HFFc6 (cell line): ENCODE results near the gene FBXO21. TPM values are rescaled to one million over a fixed set of nuclear protein-coding genes. Genes with fewer than 3 reads are reported as not detected.
"Not testable (repeated sequence)": the region's sequence is repeated elsewhere in the genome, so short reads cannot be mapped to it uniquely, and the experiment has no call there.

Experiments
- DNase-seq: peaks from one replicate; pipeline ENCODE4 v3.0.0-alpha.2; 2018
- H3K27ac Mint-ChIP-seq: 2 replicates; pipeline ENCODE4 v1.8.0; 2020; ENCODE audit warnings: mild to moderate bottlenecking, mixed read lengths
- H3K27me3 Mint-ChIP-seq: 2 replicates; pipeline ENCODE4 v1.8.0; 2021; ENCODE audit warnings: mild to moderate bottlenecking, moderate library complexity, mixed read lengths; ENCODE audit not compliant: insufficient read depth
- H3K36me3 Mint-ChIP-seq: 2 replicates; pipeline ENCODE4 v1.8.0; 2021; ENCODE audit warnings: low read depth, mixed read lengths
- H3K4me1 Mint-ChIP-seq: 2 replicates; pipeline ENCODE4 v1.8.0; 2020; ENCODE audit warnings: low read depth, mixed read lengths
- H3K4me3 Mint-ChIP-seq: 2 replicates; pipeline ENCODE4 v1.8.0; 2020; ENCODE audit warnings: mild to moderate bottlenecking, moderate library complexity, mixed read lengths
- H3K9me3 Mint-ChIP-seq: 2 replicates; pipeline ENCODE4 v1.8.0; 2020; ENCODE audit warnings: mild to moderate bottlenecking, mixed read lengths
- total RNA-seq, 6 experiments: library from RNA; stranded (reverse); fragmentation: NEBNext Ultra II Directional; extraction: Animal tissue kit (Norgen Biotek cat#: 25700); gene quantifications; 2 replicates in 1 of 6; 3 replicates in 5 of 6; pipeline ENCODE4 v1.2.3, GENCODE V29; 2021
- TF ChIP-seq, protein P1 (sequence below): fragments of 200-600 bp; sonication (generic); IDR thresholded peaks from 2 replicates; pipeline ENCODE4 v1.5.0; 2021; ENCODE audit warnings: antibody characterized with exemption, mild to moderate bottlenecking

FBXO21 gene
- total RNA-seq, 6 experiments from 2014 or later = 26.2 to 35.3 (median 32.3) TPM

DNA sequence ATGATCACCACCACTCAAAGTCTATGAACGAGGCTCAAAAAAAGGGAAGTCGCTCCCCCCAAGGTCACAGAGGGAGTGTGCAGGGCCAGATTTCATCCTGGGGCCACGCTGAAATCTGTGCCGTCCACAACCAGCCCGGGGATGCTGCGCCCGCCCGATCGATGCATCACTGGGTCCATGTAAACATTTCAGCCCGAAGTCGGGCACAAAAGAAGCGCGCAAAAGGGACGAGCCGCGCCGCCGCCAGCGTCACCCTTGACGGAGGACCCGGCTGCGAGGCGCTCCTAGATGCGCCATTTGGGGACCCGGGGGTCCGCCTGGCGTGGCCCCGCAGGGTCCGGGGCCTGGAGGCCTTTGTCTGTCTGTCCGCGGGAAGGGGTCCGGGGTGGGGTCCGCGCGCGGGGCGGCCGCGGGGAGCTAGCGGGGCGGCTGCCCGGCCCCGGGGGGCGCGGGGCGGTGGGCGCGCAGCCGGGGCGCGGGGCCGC lies 503 bp downstream of the FBXO21 start:
- peak overlapping the region; percentile 89 for H3K4me3 Mint-ChIP-seq

DNA sequence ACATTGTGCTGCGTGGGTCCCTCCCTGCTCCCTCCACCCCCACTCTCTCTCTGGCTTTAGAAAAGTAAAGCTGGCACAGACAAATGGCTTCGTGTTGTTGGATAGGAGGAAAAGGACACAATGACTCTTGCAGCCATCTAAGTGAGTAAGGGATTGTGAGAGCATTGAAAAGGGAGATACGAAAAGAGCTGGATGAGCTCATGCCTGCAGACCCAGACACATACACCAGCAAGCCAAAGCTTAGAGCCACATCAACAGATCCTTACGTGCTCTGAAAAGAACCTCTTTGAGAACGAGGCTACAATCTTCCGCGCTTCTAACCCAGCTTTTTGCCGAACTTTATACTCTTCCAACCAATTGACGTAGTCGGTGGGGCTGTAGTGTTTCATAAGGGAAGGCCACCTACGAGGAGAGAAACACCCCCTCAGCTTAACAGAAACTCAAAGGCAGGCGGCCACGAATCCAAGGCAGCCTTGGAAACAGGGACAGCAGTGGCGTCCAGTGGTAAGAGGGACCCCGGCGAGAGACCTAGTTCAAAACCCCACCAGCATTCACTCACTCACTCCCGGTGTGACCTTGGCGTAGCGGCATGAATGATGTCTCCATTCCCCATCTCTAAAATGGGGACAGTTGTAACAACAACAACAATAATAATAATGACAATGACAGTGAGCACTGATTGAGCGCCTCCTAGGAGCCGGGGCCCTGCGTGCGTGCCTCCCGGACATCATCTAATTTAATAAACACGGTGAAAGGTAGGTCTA lies 1.1 kb downstream of the FBXO21 start:
- H3K27me3 Mint-ChIP-seq = peaks cover 4% of the 10 kb centered on the region
- peak overlapping the region; percentile 89 for H3K4me3 Mint-ChIP-seq
- H3K4me1 Mint-ChIP-seq = peaks cover 21% of the 10 kb centered on the region
- no peaks in the 10 kb centered on the region for H3K9me3 Mint-ChIP-seq
- peak; percentile 36 for DNase-seq
- H3K27ac Mint-ChIP-seq = peak overlapping the region; percentile 69
- peaks cover 14% of the 10 kb centered on the region for H3K36me3 Mint-ChIP-seq
- TF ChIP-seq, protein P1, sequence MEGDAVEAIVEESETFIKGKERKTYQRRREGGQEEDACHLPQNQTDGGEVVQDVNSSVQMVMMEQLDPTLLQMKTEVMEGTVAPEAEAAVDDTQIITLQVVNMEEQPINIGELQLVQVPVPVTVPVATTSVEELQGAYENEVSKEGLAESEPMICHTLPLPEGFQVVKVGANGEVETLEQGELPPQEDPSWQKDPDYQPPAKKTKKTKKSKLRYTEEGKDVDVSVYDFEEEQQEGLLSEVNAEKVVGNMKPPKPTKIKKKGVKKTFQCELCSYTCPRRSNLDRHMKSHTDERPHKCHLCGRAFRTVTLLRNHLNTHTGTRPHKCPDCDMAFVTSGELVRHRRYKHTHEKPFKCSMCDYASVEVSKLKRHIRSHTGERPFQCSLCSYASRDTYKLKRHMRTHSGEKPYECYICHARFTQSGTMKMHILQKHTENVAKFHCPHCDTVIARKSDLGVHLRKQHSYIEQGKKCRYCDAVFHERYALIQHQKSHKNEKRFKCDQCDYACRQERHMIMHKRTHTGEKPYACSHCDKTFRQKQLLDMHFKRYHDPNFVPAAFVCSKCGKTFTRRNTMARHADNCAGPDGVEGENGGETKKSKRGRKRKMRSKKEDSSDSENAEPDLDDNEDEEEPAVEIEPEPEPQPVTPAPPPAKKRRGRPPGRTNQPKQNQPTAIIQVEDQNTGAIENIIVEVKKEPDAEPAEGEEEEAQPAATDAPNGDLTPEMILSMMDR = no peak; the same call in 1 of the 2 replicates

More for the DNA sequence above, 503 bp downstream of the FBXO21 start:
- DNase-seq = peak; percentile 8
- peaks cover 4% of the 10 kb centered on the region for H3K27me3 Mint-ChIP-seq
- H3K9me3 Mint-ChIP-seq = no peaks in the 10 kb centered on the region
- peaks cover 11% of the 10 kb centered on the region for H3K36me3 Mint-ChIP-seq
- H3K27ac Mint-ChIP-seq = peak overlapping the region; percentile 69
- TF ChIP-seq, protein P1 = no peak
- peaks cover 21% of the 10 kb centered on the region for H3K4me1 Mint-ChIP-seq

DNA sequence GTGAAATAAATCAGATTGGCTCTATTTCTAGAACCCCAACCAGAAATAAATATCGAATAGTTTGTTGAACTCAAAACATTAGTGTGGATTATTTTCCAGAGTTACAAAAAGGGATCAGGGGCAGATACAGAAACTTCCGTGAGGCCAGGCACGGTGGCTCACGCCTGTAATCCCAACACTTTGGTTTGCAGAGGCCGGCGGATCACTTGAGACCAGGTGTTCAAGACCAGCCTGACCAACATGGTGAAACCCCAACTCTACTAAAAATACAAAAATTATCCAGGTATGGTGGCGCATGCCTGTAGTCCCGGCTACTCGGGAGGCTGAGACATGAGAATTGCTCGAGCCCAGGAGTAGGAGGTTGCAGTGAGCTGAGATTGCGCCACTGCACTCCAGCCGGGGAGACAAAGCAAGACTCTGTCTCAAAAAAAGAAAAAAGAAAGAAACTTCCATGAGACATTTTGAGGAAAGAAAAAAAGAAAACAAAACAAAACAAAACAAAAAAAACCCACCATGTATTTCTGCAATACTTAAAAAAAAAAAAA lies 2.1 kb downstream of the FBXO21 start:
- H3K4me3 Mint-ChIP-seq = peak overlapping the region; percentile 89
- H3K9me3 Mint-ChIP-seq = no peaks in the 10 kb centered on the region; the same call in 1 of the 2 replicates
- no peak for DNase-seq
- peaks cover 21% of the 10 kb centered on the region for H3K4me1 Mint-ChIP-seq
- H3K36me3 Mint-ChIP-seq = peaks cover 23% of the 10 kb centered on the region
- no peak overlapping the region for H3K27ac Mint-ChIP-seq
- no peaks in the 10 kb centered on the region for H3K27me3 Mint-ChIP-seq
- TF ChIP-seq, protein P1 = no peak

DNA sequence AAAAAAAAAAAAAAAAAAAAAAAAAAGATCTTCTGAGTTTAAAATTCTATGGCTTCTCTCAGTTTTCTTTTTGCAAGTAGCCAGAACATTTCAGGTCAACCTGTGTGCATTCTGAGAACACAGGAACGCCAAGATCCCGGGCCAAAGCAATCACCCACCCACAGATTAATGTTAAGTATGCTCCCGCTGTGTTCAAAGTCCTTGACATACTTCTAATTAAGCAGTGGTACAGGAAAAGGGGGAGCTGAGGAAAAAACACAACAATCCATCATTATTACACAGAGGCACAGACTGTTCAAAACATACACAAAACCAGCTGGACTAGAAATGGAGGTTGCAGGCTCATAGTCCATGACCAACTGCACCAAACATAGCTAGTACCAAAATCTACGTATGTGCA lies 2.8 kb downstream of the FBXO21 start:
- Mint-ChIP-seq H3K9me3 (no peaks in the 10 kb centered on the region; the same call in 1 of the 2 replicates), H3K27ac (no peak overlapping the region), H3K27me3 (no peaks in the 10 kb centered on the region), H3K36me3 (peaks cover 23% of the 10 kb centered on the region), H3K4me3 (no peak overlapping the region), H3K4me1 (peaks cover 21% of the 10 kb centered on the region)
- no peak for DNase-seq
- TF ChIP-seq, protein P1 = no peak

DNA sequence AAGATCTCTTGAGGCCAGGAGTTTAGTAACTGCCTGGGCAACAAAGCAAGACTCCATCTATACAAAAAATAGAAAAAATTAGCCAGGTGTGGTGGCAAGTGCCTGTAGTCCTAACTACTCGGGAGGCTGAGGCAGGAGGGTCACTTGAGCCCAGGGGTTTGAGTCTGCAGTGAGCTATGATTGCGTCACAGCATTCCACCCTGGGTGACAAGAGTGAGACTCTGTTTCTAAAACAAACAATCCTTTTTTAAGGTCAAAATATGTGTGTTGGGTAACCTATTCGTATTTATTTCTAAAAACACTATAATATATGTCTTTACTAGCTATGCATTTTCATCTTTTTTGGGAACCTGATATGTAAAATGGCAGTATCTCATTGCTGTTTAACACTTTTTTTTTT lies 7.4 kb downstream of the FBXO21 start:
- TF ChIP-seq, protein P1 = no peak
- peaks cover 2% of the 10 kb centered on the region; the same call in 1 of the 2 replicates for H3K4me1 Mint-ChIP-seq
- H3K9me3 Mint-ChIP-seq = peaks cover 4% of the 10 kb centered on the region
- H3K36me3 Mint-ChIP-seq = peaks cover 57% of the 10 kb centered on the region
- H3K27me3 Mint-ChIP-seq = no peaks in the 10 kb centered on the region
- no peak overlapping the region for H3K27ac Mint-ChIP-seq
- no peak overlapping the region for H3K4me3 Mint-ChIP-seq
- DNase-seq = no peak

DNA sequence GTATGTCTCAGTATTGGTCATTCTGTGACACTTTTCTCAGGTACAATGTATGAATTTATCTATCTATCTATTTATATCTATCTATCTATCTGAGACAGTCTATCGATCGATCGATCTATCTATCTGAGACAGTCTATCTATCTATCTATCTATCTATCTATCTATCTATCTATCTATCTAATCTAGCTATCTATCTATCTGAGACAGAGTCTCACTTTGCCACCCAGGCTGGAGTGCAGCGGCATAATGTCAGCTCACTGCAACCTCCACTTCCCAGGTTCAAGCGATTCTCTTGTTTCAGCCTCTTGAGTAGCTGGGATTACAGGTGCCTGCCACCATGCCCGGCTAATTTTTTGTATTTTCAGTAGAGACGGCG lies 8.8 kb downstream of the FBXO21 start:
- not testable (repeated sequence) for H3K27ac Mint-ChIP-seq, DNase-seq, H3K4me3 Mint-ChIP-seq, H3K27me3 Mint-ChIP-seq, H3K9me3 Mint-ChIP-seq, H3K4me1 Mint-ChIP-seq
- H3K36me3 Mint-ChIP-seq = peaks cover 52% of the 10 kb centered on the region
